Measurements from ENCODE around the gene ARHGAP23.

ARHGAP23 gene

DNA sequence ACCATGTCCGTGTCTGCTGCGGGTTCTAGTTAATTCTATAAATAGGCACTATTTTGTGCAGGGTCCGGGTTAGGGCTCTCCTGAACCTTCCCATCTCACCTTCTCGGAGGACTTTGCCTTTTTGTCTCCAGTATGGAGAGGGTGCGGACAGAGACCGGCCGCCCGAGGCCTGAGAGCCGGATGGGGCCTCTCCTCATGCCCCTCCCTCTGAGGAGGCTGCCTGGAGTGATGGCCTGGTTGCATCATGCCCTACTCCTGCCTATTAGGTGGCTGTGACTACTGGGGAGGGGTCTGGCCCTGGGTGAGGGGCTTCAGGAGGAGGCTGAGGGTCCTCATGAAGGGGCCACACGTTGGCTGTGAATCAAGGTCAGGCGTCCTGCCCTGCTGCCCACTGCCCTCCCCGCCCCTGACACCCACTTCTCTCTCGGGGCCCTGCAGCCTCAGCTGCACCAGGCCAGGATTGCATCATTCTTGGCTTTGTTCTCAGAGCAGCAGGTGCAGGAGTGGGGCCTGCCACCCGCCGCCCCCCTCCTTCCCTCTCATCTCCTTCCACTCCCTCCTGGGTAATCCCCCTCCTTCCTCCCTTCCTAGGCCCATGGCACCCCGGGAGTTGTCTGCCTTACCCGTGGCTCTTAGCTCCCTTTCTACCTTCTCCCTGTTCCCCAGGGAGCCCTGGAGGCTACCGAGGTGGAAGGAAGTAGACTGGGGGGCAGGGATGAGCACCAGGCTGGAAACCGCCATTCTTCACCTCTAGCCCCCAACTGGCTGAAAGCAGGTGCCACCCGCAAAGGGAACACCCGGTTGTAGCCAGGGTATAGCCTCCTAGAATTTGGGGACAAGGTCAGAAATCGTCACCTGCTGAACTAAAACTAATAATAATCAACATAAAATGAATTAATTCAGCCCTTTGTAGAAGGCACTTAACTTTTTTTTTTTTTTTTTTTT is 12.7 kb upstream of the ARHGAP23 start:
- no peak for DNase-seq (ENCODE audit: low spot score)
- no peak for TF ChIP-seq CTCF (IDR thresholded peaks at IDR 0.05; ENCODE audit: extremely low read depth, insufficient read depth, missing control alignments)
- in situ Hi-C loops (cut with MboI; ENCODE audit: low pct_unique_long_range_greater_than_20kb, low sequenced_read_pairs, unreplicated experiment), result loop anchor here (5.0 kb wide), 1 partner anchor 68 kb away; no protein-coding TSS in a partner anchor

- TF ChIP-seq CTCF (IDR thresholded peaks at IDR 0.05; ENCODE audit: extremely low read depth, insufficient read depth, missing control alignments), result no peak
- in situ Hi-C loops (cut with MboI; ENCODE audit: low pct_unique_long_range_greater_than_20kb, low sequenced_read_pairs, unreplicated experiment), result loop anchor here (5.0 kb wide), 1 partner anchor 70 kb away; no protein-coding TSS in a partner anchor
- no peak for DNase-seq (ENCODE audit: low spot score)
These were observed 11.4 kb upstream of the ARHGAP23 start for GRCh38 chr17:38416840-38417209.

DNA sequence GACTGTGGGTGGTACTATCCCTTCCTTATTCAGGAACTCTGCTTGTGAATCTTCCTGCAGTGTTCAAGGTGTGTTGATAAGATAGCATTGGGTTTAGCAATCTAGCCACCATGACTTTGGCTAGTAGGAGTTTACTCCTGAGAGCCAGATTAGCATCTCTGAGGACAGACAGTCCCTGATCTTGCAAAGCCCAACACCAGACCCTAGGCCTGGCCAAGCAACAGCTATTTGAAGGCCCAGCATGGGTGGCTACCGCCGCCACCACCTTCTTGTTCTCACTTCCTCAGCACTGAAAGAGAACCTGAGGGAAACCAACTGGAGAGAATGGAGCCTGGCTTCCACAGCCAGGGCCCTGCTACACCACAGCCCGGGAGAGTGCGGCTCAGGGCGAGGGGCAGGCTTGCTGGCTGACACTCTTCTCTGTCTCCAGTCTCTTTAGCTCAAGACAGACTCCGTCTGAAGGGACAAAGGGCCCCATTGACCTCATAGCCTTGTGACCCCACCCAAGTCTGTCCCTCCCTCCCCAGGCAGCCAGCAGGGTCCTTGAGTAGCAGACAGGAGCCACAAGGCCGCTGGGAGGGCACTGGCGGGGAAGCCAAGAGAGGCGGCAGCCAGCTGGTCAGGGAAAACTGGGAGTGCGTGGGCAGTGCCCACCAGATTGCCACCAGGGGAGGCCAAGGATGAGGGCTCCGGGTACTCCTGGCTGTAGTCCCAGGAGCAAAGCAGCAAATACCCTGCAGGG is 10.9 kb upstream of the ARHGAP23 start:
- in situ Hi-C loops (cut with MboI; ENCODE audit: low pct_unique_long_range_greater_than_20kb, low sequenced_read_pairs, unreplicated experiment), result loop anchor here (5.0 kb wide), 1 partner anchor 70 kb away; no protein-coding TSS in a partner anchor
- no peak for TF ChIP-seq CTCF (IDR thresholded peaks at IDR 0.05; ENCODE audit: extremely low read depth, insufficient read depth, missing control alignments)
- no peak for DNase-seq (ENCODE audit: low spot score)

DNA sequence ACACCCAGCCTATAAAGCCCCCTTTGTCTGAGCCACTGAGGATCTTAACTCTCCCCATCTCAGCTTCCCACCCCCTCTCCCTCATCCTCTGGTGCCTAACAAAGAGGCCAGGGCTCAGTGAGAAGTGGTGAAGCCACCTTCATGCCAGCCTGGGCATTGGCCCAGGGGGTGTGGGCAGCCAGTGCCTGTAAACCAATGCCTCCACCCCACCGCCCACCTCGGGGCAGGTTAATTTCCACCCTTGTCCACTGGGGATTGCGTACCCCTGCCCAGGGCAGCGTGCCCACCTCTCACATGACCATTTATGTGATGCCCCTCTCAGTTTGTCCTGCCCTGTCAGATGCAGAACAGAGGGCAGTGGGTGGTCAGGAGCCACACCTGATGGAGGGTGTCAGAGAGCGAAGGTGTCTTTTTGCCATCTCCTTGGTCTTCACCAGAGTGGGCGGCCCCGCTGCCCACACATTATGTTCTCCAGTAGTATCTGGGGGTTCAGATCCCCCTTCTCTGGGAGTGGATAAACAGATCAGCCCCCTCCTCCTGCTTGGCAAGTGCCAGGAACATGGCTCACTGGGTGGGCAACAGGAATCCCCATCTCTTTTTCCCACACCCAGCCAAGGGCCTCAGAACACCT is 10.1 kb upstream of the ARHGAP23 start:
- in situ Hi-C loops (cut with MboI; ENCODE audit: low pct_unique_long_range_greater_than_20kb, low sequenced_read_pairs, unreplicated experiment), result loop anchor here (5.0 kb wide), 1 partner anchor 71 kb away; no protein-coding TSS in a partner anchor
- no peak for TF ChIP-seq CTCF (IDR thresholded peaks at IDR 0.05; ENCODE audit: extremely low read depth, insufficient read depth, missing control alignments)
- DNase-seq (ENCODE audit: low spot score), result no peak

GRCh38 chr17:38418693-38419507 is 9.4 kb upstream of the ARHGAP23 start:
- TF ChIP-seq CTCF (IDR thresholded peaks at IDR 0.05; ENCODE audit: extremely low read depth, insufficient read depth, missing control alignments), result no peak
- in situ Hi-C loops (cut with MboI; ENCODE audit: low pct_unique_long_range_greater_than_20kb, low sequenced_read_pairs, unreplicated experiment), result loop anchor here (5.0 kb wide), 1 partner anchor 72 kb away; no protein-coding TSS in a partner anchor
- DNase-seq (ENCODE audit: low spot score), result no peak

Data from GM13977 (cell line).